ENCODE measurements around the gene C1orf50.

DNA sequence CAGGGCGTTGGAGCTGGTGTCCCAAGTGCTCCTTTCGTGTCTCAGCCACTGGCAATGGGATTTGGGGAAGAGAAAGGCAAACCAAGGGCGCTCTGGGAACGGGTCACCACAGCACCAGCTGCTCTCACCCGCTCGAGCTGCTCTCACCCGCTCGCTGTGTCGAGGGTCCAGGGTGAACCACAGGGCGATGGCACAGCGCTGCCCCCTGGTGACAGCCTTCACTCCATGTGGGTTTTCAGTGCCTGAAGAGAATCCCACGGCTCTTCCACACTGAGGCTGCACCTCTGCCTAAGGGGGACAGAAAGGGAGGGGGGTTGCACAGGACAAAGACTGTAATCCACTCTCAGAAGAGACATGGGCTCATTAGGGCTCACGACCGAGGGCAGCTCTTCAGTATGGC, 19.9 kb upstream of the C1orf50 start:
- TF ChIP-seq CTCF (IDR thresholded peaks at IDR 0.05) (peak; percentile 34 to 60 (median 47)), EP300 (IDR thresholded peaks at IDR 0.05) (no peak), POLR2A (IDR thresholded peaks at IDR 0.05; ENCODE audit: low read depth) (no peak), POLR2AphosphoS5 (IDR thresholded peaks at IDR 0.05) (no peak)
